Neural cell (in vitro differentiated cells): ENCODE measurements around the gene FXYD6. TPM values are rescaled to one million over a fixed set of nuclear protein-coding genes. Genes with fewer than 3 reads are reported as not detected.

Experiments used
- H2AFZ ChIP-seq: fragments of 200-600, 300-800 bp; sonication (generic), shearing (Covaris generic); 2 replicates; pipeline ENCODE4 v1.6.0; 2014; ENCODE audit warnings: low read depth, mild to moderate bottlenecking, antibody characterized with exemption, low read length, moderate library complexity
- H3F3A ChIP-seq: fragments of 200-600 bp; shearing (Covaris generic); 2 replicates; pipeline ENCODE4 v1.6.1; 2016; ENCODE audit warnings: mild to moderate bottlenecking, moderate library complexity, mixed read lengths, antibody characterized with exemption, low read length; ENCODE audit not compliant: insufficient read depth, poor library complexity, severe bottlenecking
- H3K27ac ChIP-seq: fragments of 200-600, 300-800 bp; sonication (generic), shearing (Covaris generic); 2 replicates; pipeline ENCODE4 v1.5.1; 2014; ENCODE audit warnings: mild to moderate bottlenecking, low read length, moderate library complexity
- H3K27me3 ChIP-seq: fragments of 300-800, 200-600 bp; sonication (generic), shearing (Covaris generic); 2 replicates; pipeline ENCODE4 v1.6.0; 2014; ENCODE audit warnings: mild to moderate bottlenecking, low read depth, low read length, moderate library complexity; ENCODE audit not compliant: insufficient read depth
- H3K36me3 ChIP-seq: fragments of 300-800, 200-600 bp; sonication (generic), shearing (Covaris generic); 2 replicates; pipeline ENCODE4 v1.5.1; 2014; ENCODE audit warnings: mild to moderate bottlenecking, antibody characterized with exemption, low read length, moderate library complexity; ENCODE audit not compliant: insufficient read depth
- H3K4me2 ChIP-seq: fragments of 300-800, 200-600 bp; sonication (generic), shearing (Covaris generic); 2 replicates; pipeline ENCODE4 v1.6.0; 2014; ENCODE audit warnings: mild to moderate bottlenecking, low read length
- H3K4me3 ChIP-seq: fragments of 300-800, 200-600 bp; sonication (generic), shearing (Covaris generic); 2 replicates; pipeline ENCODE4 v1.5.1; 2014; ENCODE audit warnings: mild to moderate bottlenecking, low read length, moderate library complexity
- H3K79me2 ChIP-seq: fragments of 200-600 bp; shearing (Covaris generic); replicated peaks from 2 replicates; pipeline ENCODE4 v1.6.0; 2014; ENCODE audit warnings: mild to moderate bottlenecking, low read length, moderate library complexity; ENCODE audit not compliant: insufficient read depth
- H3K9ac ChIP-seq: fragments of 300-800, 200-600 bp; sonication (generic), shearing (Covaris generic); 2 replicates; pipeline ENCODE4 v1.6.1; 2016; ENCODE audit warnings: mild to moderate bottlenecking, low read length, mixed read lengths
- H3K9me2 ChIP-seq: fragments of 200-600 bp; shearing (Covaris generic); 2 replicates; pipeline ENCODE4 v1.6.1; 2016; ENCODE audit warnings: mild to moderate bottlenecking, low read length, mixed read lengths; ENCODE audit not compliant: insufficient read depth
- H3K9me3 ChIP-seq: fragments of 200-600, 300-800 bp; sonication (generic), shearing (Covaris generic); 2 replicates; pipeline ENCODE4 v1.6.1; 2016; ENCODE audit warnings: mild to moderate bottlenecking, mixed run types, low read length, moderate library complexity, mixed read lengths
- H4K20me1 ChIP-seq: fragments of 200-600 bp; shearing (Covaris generic); 2 replicates; pipeline ENCODE4 v1.6.1; 2016; ENCODE audit warnings: mild to moderate bottlenecking, mixed run types; ENCODE audit not compliant: insufficient read depth
- EP300 ChIP-seq: fragments of 450-650 bp; conservative IDR thresholded peaks from 2 replicates; pipeline ENCODE4 v1.6.1; 2014; ENCODE audit warnings: antibody characterized with exemption, mild to moderate bottlenecking, moderate library complexity; ENCODE audit not compliant: poor library complexity, severe bottlenecking
- EZH2 ChIP-seq: fragments of 200-600, 300-800 bp; shearing (Covaris generic), sonication (generic); IDR thresholded peaks from 2 replicates; pipeline ENCODE4 v1.6.1; 2014; ENCODE audit warnings: antibody characterized with exemption, low read length, borderline replicate concordance, mild to moderate bottlenecking; ENCODE audit not compliant: insufficient read depth, poor library complexity, severe bottlenecking
- MXI1 ChIP-seq: fragments of 450-650 bp; conservative IDR thresholded peaks from 2 replicates; pipeline ENCODE4 v1.6.1; 2014; ENCODE audit warnings: antibody characterized with exemption, mild to moderate bottlenecking; ENCODE audit not compliant: poor library complexity, severe bottlenecking
- POLR2AphosphoS5 ChIP-seq: IDR thresholded peaks from 2 replicates; pipeline ENCODE4 v1.6.1; 2012
- RAD21 ChIP-seq: fragments of 450-650 bp; conservative IDR thresholded peaks from 2 replicates; pipeline ENCODE4 v1.6.1; 2014; ENCODE audit warnings: antibody characterized with exemption, mild to moderate bottlenecking, moderate library complexity
- SMC3 ChIP-seq: fragments of 450-650 bp; conservative IDR thresholded peaks from 2 replicates; pipeline ENCODE4 v1.6.1; 2014; ENCODE audit warnings: antibody characterized with exemption, mild to moderate bottlenecking, moderate library complexity; ENCODE audit not compliant: poor library complexity
- TAF1 ChIP-seq: IDR thresholded peaks from 2 replicates; pipeline ENCODE4 v1.6.1; 2012; ENCODE audit warnings: low read depth
- polyA plus RNA-seq: library from polyadenylated mRNA; depleted of rRNA; stranded (reverse); fragments of >200 nt; gene quantifications from 2 replicates; pipeline ENCODE4 v1.2.3, GENCODE V29; 2014
- TF ChIP-seq, protein P1 (sequence below): fragments of 450-650 bp; IDR thresholded peaks from 2 replicates; pipeline ENCODE4 v1.5.1; 2014; ENCODE audit warnings: antibody characterized with exemption, mild to moderate bottlenecking, moderate library complexity; ENCODE audit not compliant: poor library complexity, severe bottlenecking
- TF ChIP-seq, protein P2 (sequence below): IDR thresholded peaks from 2 replicates; pipeline ENCODE4 v1.6.1; 2012; ENCODE audit warnings: borderline replicate concordance

Gene FXYD6
- polyA plus RNA-seq, 1 donor from 2014 or later = 218 TPM

DNA sequence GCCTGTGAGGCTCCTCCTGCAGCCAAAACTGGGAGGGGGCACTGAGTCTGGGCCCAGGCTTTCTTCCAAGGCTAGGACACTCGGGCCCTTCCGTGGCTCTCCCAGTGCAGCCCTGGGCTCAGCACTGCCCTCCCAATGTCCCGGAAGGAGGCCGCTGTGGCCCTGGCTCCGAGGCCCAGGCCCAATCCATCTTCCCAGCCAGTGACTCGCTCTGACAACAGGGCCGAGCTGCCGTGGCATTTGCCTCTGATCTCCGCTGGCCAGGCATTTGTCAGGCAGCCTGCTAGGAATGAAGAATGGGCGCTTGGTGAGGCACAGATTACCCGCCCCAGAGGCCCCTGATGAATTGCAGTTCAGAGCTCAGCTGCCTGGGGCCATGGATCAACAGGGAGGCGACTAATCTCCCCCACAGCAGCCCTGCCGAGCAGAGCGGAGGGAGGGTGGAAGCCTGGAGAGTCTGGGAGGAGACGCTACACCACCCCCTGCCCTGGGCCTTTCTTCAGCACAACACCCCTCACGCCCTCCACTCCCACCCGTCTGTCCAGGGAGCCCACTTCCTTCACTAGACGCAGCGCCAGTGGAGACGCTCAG, 60.2 kb downstream of the FXYD6 start:
- no peaks in the 10 kb centered on the region for H3K36me3 ChIP-seq
- TF ChIP-seq RAD21 = no peak
- TF ChIP-seq POLR2AphosphoS5 = no peak
- TF ChIP-seq MXI1 = no peak
- TF ChIP-seq, protein P1, sequence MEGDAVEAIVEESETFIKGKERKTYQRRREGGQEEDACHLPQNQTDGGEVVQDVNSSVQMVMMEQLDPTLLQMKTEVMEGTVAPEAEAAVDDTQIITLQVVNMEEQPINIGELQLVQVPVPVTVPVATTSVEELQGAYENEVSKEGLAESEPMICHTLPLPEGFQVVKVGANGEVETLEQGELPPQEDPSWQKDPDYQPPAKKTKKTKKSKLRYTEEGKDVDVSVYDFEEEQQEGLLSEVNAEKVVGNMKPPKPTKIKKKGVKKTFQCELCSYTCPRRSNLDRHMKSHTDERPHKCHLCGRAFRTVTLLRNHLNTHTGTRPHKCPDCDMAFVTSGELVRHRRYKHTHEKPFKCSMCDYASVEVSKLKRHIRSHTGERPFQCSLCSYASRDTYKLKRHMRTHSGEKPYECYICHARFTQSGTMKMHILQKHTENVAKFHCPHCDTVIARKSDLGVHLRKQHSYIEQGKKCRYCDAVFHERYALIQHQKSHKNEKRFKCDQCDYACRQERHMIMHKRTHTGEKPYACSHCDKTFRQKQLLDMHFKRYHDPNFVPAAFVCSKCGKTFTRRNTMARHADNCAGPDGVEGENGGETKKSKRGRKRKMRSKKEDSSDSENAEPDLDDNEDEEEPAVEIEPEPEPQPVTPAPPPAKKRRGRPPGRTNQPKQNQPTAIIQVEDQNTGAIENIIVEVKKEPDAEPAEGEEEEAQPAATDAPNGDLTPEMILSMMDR = no peak
- TF ChIP-seq, protein P2, sequence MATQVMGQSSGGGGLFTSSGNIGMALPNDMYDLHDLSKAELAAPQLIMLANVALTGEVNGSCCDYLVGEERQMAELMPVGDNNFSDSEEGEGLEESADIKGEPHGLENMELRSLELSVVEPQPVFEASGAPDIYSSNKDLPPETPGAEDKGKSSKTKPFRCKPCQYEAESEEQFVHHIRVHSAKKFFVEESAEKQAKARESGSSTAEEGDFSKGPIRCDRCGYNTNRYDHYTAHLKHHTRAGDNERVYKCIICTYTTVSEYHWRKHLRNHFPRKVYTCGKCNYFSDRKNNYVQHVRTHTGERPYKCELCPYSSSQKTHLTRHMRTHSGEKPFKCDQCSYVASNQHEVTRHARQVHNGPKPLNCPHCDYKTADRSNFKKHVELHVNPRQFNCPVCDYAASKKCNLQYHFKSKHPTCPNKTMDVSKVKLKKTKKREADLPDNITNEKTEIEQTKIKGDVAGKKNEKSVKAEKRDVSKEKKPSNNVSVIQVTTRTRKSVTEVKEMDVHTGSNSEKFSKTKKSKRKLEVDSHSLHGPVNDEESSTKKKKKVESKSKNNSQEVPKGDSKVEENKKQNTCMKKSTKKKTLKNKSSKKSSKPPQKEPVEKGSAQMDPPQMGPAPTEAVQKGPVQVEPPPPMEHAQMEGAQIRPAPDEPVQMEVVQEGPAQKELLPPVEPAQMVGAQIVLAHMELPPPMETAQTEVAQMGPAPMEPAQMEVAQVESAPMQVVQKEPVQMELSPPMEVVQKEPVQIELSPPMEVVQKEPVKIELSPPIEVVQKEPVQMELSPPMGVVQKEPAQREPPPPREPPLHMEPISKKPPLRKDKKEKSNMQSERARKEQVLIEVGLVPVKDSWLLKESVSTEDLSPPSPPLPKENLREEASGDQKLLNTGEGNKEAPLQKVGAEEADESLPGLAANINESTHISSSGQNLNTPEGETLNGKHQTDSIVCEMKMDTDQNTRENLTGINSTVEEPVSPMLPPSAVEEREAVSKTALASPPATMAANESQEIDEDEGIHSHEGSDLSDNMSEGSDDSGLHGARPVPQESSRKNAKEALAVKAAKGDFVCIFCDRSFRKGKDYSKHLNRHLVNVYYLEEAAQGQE = no peak
- TF ChIP-seq EP300 = no peak
- no peak for TF ChIP-seq EZH2
- no peak for TF ChIP-seq SMC3
- TF ChIP-seq TAF1 = no peak
- H3K9me2 ChIP-seq = no peaks in the 10 kb centered on the region
- no peaks in the 10 kb centered on the region for H3F3A ChIP-seq
- H3K27me3 ChIP-seq = no peaks in the 10 kb centered on the region
- no peaks in the 10 kb centered on the region for H4K20me1 ChIP-seq
- H3K79me2 ChIP-seq = no peaks in the 10 kb centered on the region
- no peaks in the 10 kb centered on the region for H3K9me3 ChIP-seq
- no peak overlapping the region for H3K9ac ChIP-seq
- no peak overlapping the region for H2AFZ ChIP-seq
- no peak overlapping the region for H3K27ac ChIP-seq
- no peak overlapping the region for H3K4me2 ChIP-seq
- H3K4me3 ChIP-seq = no peak overlapping the region

DNA sequence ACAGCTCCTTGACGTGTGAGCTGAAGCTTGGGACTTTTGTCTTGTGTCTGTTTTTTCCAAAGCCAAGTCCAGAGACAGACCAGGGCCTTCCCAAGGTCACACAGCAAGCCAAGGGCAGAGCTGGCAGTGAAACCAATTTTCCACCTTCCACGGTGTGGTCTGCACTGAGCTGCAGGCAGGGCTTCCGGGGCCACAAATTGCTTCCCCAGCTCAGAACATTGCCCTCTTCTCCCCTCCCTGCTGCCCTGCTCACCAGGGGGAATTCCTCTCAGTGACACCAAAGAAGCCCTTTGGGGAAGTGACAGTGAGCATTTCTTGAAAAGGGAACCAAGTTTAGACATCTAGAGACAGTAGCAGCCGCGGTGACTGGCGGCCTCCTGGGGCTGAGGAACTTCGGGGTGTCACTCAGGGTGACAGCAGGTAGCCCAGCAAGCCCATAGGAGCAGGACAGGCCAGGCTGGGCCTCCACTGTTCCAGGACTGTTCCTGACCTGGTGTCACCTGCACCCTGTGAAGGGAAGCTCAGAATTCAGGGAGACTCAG, 61.1 kb downstream of the FXYD6 start:
- Histone ChIP-seq H2AFZ (no peak overlapping the region), H4K20me1 (no peaks in the 10 kb centered on the region), H3K27me3 (no peaks in the 10 kb centered on the region), H3K9ac (no peak overlapping the region), H3K4me3 (no peak overlapping the region), H3K4me2 (no peak overlapping the region), H3K9me3 (no peaks in the 10 kb centered on the region), H3K36me3 (no peaks in the 10 kb centered on the region), H3K79me2 (no peaks in the 10 kb centered on the region), H3K9me2 (no peaks in the 10 kb centered on the region), H3F3A (no peaks in the 10 kb centered on the region), H3K27ac (no peak overlapping the region)
- TF ChIP-seq, protein P1 = no peak
- TF ChIP-seq EP300 = no peak
- no peak for TF ChIP-seq POLR2AphosphoS5
- no peak for TF ChIP-seq EZH2
- TF ChIP-seq RAD21 = no peak
- TF ChIP-seq SMC3 = no peak
- TF ChIP-seq, protein P2 = no peak
- no peak for TF ChIP-seq MXI1
- TF ChIP-seq TAF1 = no peak
